Astrocyte (in vitro differentiated cells and primary cell): ENCODE measurements around the gene TROAP. TPM values are rescaled to one million over a fixed set of nuclear protein-coding genes. Genes with fewer than 3 reads are reported as not detected.

Source experiments
- DNase-seq: peaks from one replicate; pipeline ENCODE4 v3.0.0-alpha.2; 2010; ENCODE audit warnings: low read depth
- FAIRE-seq: peaks from 2 replicates; lab custom pipeline; 2011; peaks lifted over from hg19 to GRCh38; lab: Jason Lieb, UNC
- H2AFZ ChIP-seq: 2 replicates; pipeline ENCODE4 v1.6.0; 2012; ENCODE audit warnings: low read depth, low read length, inconsistent platforms
- H3K27ac ChIP-seq: 2 replicates; pipeline ENCODE4 v1.5.1; 2011; ENCODE audit warnings: low read depth, low read length, inconsistent platforms
- H3K27me3 ChIP-seq: 2 replicates; pipeline ENCODE4 v1.6.0; 2011; ENCODE audit warnings: low read length, inconsistent platforms; ENCODE audit not compliant: insufficient read depth
- H3K36me3 ChIP-seq: 2 replicates; pipeline ENCODE4 v1.5.1; 2011; ENCODE audit warnings: low read length, inconsistent platforms; ENCODE audit not compliant: insufficient read depth
- H3K4me1 ChIP-seq: 2 replicates; pipeline ENCODE4 v1.5.1; 2011; ENCODE audit warnings: low read length, inconsistent platforms; ENCODE audit not compliant: insufficient read depth
- H3K4me2 ChIP-seq: 2 replicates; pipeline ENCODE4 v1.6.0; 2012; ENCODE audit warnings: low read length, inconsistent platforms
- H3K4me3 ChIP-seq: 2 replicates; pipeline ENCODE4 v1.5.1; 2011; ENCODE audit warnings: low read depth, mild to moderate bottlenecking, low read length, inconsistent platforms; ENCODE audit not compliant: insufficient read depth
- H3K79me2 ChIP-seq: 2 replicates; pipeline ENCODE4 v1.6.0; 2012; ENCODE audit warnings: mild to moderate bottlenecking, low read length, inconsistent platforms; ENCODE audit not compliant: insufficient read depth
- H3K9ac ChIP-seq: 2 replicates; pipeline ENCODE4 v1.6.0; 2012; ENCODE audit warnings: mild to moderate bottlenecking, low read length, inconsistent platforms
- H3K9me3 ChIP-seq: 2 replicates; pipeline ENCODE4 v1.5.1; 2012; ENCODE audit warnings: low read depth, mild to moderate bottlenecking, low read length, inconsistent platforms; ENCODE audit not compliant: insufficient read depth
- H4K20me1 ChIP-seq: 2 replicates; pipeline ENCODE4 v1.6.0; 2012; ENCODE audit warnings: low read length, inconsistent platforms; ENCODE audit not compliant: insufficient read depth
- H3K27ac Mint-ChIP-seq: one replicate; pipeline ENCODE4 v1.8.0; 2021; ENCODE audit warnings: mild to moderate bottlenecking, mixed read lengths; ENCODE audit not compliant: unreplicated experiment
- H3K27me3 Mint-ChIP-seq: one replicate; pipeline ENCODE4 v1.8.0; 2021; ENCODE audit warnings: low read depth, mixed read lengths; ENCODE audit not compliant: unreplicated experiment
- H3K36me3 Mint-ChIP-seq: one replicate; pipeline ENCODE4 v1.8.0; 2021; ENCODE audit warnings: low read depth, mixed read lengths; ENCODE audit not compliant: unreplicated experiment
- H3K4me1 Mint-ChIP-seq: one replicate; pipeline ENCODE4 v1.8.0; 2021; ENCODE audit warnings: low read depth, mixed read lengths; ENCODE audit not compliant: unreplicated experiment
- H3K4me3 Mint-ChIP-seq: one replicate; pipeline ENCODE4 v1.8.0; 2021; ENCODE audit warnings: mild to moderate bottlenecking, moderate library complexity, mixed read lengths; ENCODE audit not compliant: unreplicated experiment
- H3K9me3 Mint-ChIP-seq: one replicate; pipeline ENCODE4 v1.8.0; 2021; ENCODE audit warnings: mild to moderate bottlenecking, mixed read lengths; ENCODE audit not compliant: unreplicated experiment
- CTCF ChIP-seq: IDR thresholded peaks from 2 replicates; pipeline ENCODE4 v1.5.1; 2011; ENCODE audit warnings: low read depth, mild to moderate bottlenecking, inconsistent platforms, low read length, moderate library complexity; ENCODE audit not compliant: insufficient read depth
- EZH2 ChIP-seq: IDR thresholded peaks from 2 replicates; pipeline ENCODE4 v1.6.1; 2012; ENCODE audit warnings: mild to moderate bottlenecking, low read length, inconsistent platforms; ENCODE audit not compliant: insufficient read depth
- total RNA-seq: library from RNA; stranded (reverse); gene quantifications from 2 replicates; pipeline ENCODE4 v1.2.1, GENCODE V29; 2021

Gene TROAP
- total RNA-seq, 1 donor from 2014 or later, result 2.7 TPM

GRCh38 chr12:49274396-49275069, 48.5 kb upstream of the TROAP start:
- H3K79me2 ChIP-seq, result peaks cover 27% of the 10 kb centered on the region
- no peaks in the 10 kb centered on the region for H3K27me3 Mint-ChIP-seq
- H3K4me3 Mint-ChIP-seq, result no peak overlapping the region
- peaks cover 55% of the 10 kb centered on the region for H4K20me1 ChIP-seq
- peaks cover 39% of the 10 kb centered on the region for H3K36me3 ChIP-seq
- peaks cover 17% of the 10 kb centered on the region for H3K4me1 Mint-ChIP-seq
- no peaks in the 10 kb centered on the region for H3K9me3 Mint-ChIP-seq
- no peak overlapping the region for H3K27ac ChIP-seq
- FAIRE-seq (no peak), DNase-seq (no peak)
- H3K36me3 Mint-ChIP-seq, result peaks cover 25% of the 10 kb centered on the region
- no peak for TF ChIP-seq CTCF
- no peak for TF ChIP-seq EZH2
- H3K27me3 ChIP-seq, result no peaks in the 10 kb centered on the region
- no peaks in the 10 kb centered on the region for H3K9me3 ChIP-seq
- peaks cover 6% of the 10 kb centered on the region for H3K4me1 ChIP-seq
- H3K4me3 ChIP-seq, result no peak overlapping the region
- H2AFZ ChIP-seq, result no peak overlapping the region
- H3K9ac ChIP-seq, result no peak overlapping the region
- H3K27ac Mint-ChIP-seq, result no peak overlapping the region
- no peak overlapping the region for H3K4me2 ChIP-seq

- no peak for TF ChIP-seq CTCF
- Mint-ChIP-seq H3K4me3 (no peak overlapping the region), H3K27ac (peak overlapping the region; percentile 47), H3K36me3 (peaks cover 10% of the 10 kb centered on the region), H3K4me1 (peaks cover 13% of the 10 kb centered on the region), H3K27me3 (no peaks in the 10 kb centered on the region), H3K9me3 (no peaks in the 10 kb centered on the region)
- Histone ChIP-seq H3K36me3 (peaks cover 21% of the 10 kb centered on the region), H3K27me3 (no peaks in the 10 kb centered on the region), H3K4me1 (no peaks in the 10 kb centered on the region), H2AFZ (no peak overlapping the region), H4K20me1 (peaks cover 34% of the 10 kb centered on the region), H3K4me3 (no peak overlapping the region), H3K79me2 (peaks cover 9% of the 10 kb centered on the region), H3K4me2 (no peak overlapping the region), H3K9me3 (no peaks in the 10 kb centered on the region), H3K27ac (no peak overlapping the region), H3K9ac (no peak overlapping the region)
- no peak for FAIRE-seq
- no peak for DNase-seq
Observed at GRCh38 chr12:49276304-49277290, 46.5 kb upstream of the TROAP start.
